ENCODE data around the gene FBXL16.

GRCh38 chr16:660132-660458, 45.5 kb downstream of the FBXL16 start:
- TF ChIP-seq, protein P1, sequence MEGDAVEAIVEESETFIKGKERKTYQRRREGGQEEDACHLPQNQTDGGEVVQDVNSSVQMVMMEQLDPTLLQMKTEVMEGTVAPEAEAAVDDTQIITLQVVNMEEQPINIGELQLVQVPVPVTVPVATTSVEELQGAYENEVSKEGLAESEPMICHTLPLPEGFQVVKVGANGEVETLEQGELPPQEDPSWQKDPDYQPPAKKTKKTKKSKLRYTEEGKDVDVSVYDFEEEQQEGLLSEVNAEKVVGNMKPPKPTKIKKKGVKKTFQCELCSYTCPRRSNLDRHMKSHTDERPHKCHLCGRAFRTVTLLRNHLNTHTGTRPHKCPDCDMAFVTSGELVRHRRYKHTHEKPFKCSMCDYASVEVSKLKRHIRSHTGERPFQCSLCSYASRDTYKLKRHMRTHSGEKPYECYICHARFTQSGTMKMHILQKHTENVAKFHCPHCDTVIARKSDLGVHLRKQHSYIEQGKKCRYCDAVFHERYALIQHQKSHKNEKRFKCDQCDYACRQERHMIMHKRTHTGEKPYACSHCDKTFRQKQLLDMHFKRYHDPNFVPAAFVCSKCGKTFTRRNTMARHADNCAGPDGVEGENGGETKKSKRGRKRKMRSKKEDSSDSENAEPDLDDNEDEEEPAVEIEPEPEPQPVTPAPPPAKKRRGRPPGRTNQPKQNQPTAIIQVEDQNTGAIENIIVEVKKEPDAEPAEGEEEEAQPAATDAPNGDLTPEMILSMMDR (IDR thresholded peaks at IDR 0.05; ENCODE audit: low read depth, low read length, poor library complexity, severe bottlenecking), result no peak
- TF ChIP-seq EZH2phosphoT487 (IDR thresholded peaks at IDR 0.05; ENCODE audit: borderline replicate concordance, low read length), result no peak
